Cardiac muscle cell (in vitro differentiated cells and primary cell): ENCODE data around the gene COL4A4. TPM values are rescaled to one million over a fixed set of nuclear protein-coding genes. Genes with fewer than 3 reads are reported as not detected.

Experiments used
- DNase-seq, 2 donors: peaks; one replicate each; pipeline versions ENCODE4 v3.0.0 to v3.0.0-alpha.2; 2010 to 2017; ENCODE audit warnings: low read depth in 1 of 2, low spot score in 1 of 2
- H3K27ac ChIP-seq: fragments of 200-600 bp; sonication (generic); 2 replicates; pipeline ENCODE4 v1.5.1; 2016
- H3K27me3 ChIP-seq: fragments of 200-600 bp; sonication (generic); 2 replicates; pipeline ENCODE4 v1.6.0; 2016; ENCODE audit warnings: control low read depth
- H3K36me3 ChIP-seq: fragments of 200-600 bp; sonication (generic); 2 replicates; pipeline ENCODE4 v1.5.1; 2016; ENCODE audit warnings: control low read depth
- H3K4me1 ChIP-seq: fragments of 200-600 bp; sonication (generic); 2 replicates; pipeline ENCODE4 v1.8.1; 2017; ENCODE audit warnings: low read depth, mild to moderate bottlenecking, mixed run types
- H3K4me3 ChIP-seq: fragments of 200-600 bp; sonication (generic); 2 replicates; pipeline ENCODE4 v1.5.1; 2016; ENCODE audit warnings: mild to moderate bottlenecking
- H3K9me3 ChIP-seq: fragments of 200-600 bp; sonication (generic); 2 replicates; pipeline ENCODE4 v1.5.1; 2017; ENCODE audit warnings: low read depth, mild to moderate bottlenecking, control low read depth
- CTCF ChIP-seq: IDR thresholded peaks from 2 replicates; pipeline ENCODE4 v1.5.1; 2012; ENCODE audit warnings: low read depth, mild to moderate bottlenecking, low read length
- polyA plus RNA-seq: library from polyadenylated mRNA; unstranded; fragments of >200 nt; fragmentation: Nextera tagmentation; extraction: Ambion mirVana; gene quantifications from 2 replicates; pipeline ENCODE4 v1.2.1, GENCODE V29; 2016
- total RNA-seq: library from RNA; depleted of rRNA; stranded (reverse); fragments of >200 nt; gene quantifications from 2 replicates; pipeline ENCODE4 v1.2.3, GENCODE V29; 2016

The COL4A4 gene
- total and polyA plus RNA-seq, 2 experiments from 2014 or later = 0.07 to 0.15 TPM

GRCh38 chr2:227124811-227125210 is 39.2 kb downstream of the COL4A4 start:
- no peak for TF ChIP-seq CTCF
- no peaks in the 10 kb centered on the region for H3K36me3 ChIP-seq
- H3K4me1 ChIP-seq = no peaks in the 10 kb centered on the region
- H3K9me3 ChIP-seq = no peaks in the 10 kb centered on the region
- no peak for DNase-seq
- no peak overlapping the region for H3K4me3 ChIP-seq
- no peak overlapping the region for H3K27ac ChIP-seq
- H3K27me3 ChIP-seq = no peaks in the 10 kb centered on the region

- no peak for TF ChIP-seq CTCF
- Histone ChIP-seq H3K9me3 (no peaks in the 10 kb centered on the region), H3K4me1 (no peaks in the 10 kb centered on the region), H3K27me3 (no peaks in the 10 kb centered on the region), H3K4me3 (no peak overlapping the region), H3K27ac (no peak overlapping the region), H3K36me3 (no peaks in the 10 kb centered on the region)
- no peak for DNase-seq
These were observed 40.3 kb downstream of the COL4A4 start for GRCh38 chr2:227123697-227124096.

- Histone ChIP-seq H3K27ac (no peak overlapping the region), H3K36me3 (no peaks in the 10 kb centered on the region), H3K27me3 (no peaks in the 10 kb centered on the region), H3K4me1 (no peaks in the 10 kb centered on the region), H3K9me3 (no peaks in the 10 kb centered on the region), H3K4me3 (no peak overlapping the region)
- no peak for TF ChIP-seq CTCF
- no peak for DNase-seq
These were observed 45.7 kb downstream of the COL4A4 start for GRCh38 chr2:227118353-227118752.

- Histone ChIP-seq H3K4me3 (no peak overlapping the region), H3K27ac (no peak overlapping the region), H3K9me3 (no peaks in the 10 kb centered on the region), H3K36me3 (no peaks in the 10 kb centered on the region), H3K27me3 (no peaks in the 10 kb centered on the region), H3K4me1 (no peaks in the 10 kb centered on the region)
- TF ChIP-seq CTCF = no peak
- DNase-seq = peak in 1 of 2 donors; percentile 6
These were observed 46.2 kb downstream of the COL4A4 start for GRCh38 chr2:227117852-227118251.

- Histone ChIP-seq H3K36me3 (no peaks in the 10 kb centered on the region), H3K9me3 (no peaks in the 10 kb centered on the region), H3K27ac (no peak overlapping the region), H3K27me3 (no peaks in the 10 kb centered on the region), H3K4me3 (no peak overlapping the region), H3K4me1 (no peaks in the 10 kb centered on the region)
- no peak for TF ChIP-seq CTCF
- DNase-seq = no peak
These were observed 47.0 kb downstream of the COL4A4 start for GRCh38 chr2:227117027-227117426.

- no peaks in the 10 kb centered on the region for H3K9me3 ChIP-seq
- H3K36me3 ChIP-seq = no peaks in the 10 kb centered on the region
- DNase-seq = no peak
- no peak overlapping the region for H3K4me3 ChIP-seq
- no peaks in the 10 kb centered on the region for H3K27me3 ChIP-seq
- TF ChIP-seq CTCF = no peak
- H3K4me1 ChIP-seq = no peaks in the 10 kb centered on the region
- no peak overlapping the region for H3K27ac ChIP-seq
These were observed 48.2 kb downstream of the COL4A4 start for GRCh38 chr2:227115761-227116160.
